ENCODE results near the gene ANXA1. TPM values are rescaled to one million over a fixed set of nuclear protein-coding genes. Genes with fewer than 3 reads are reported as not detected.
"Not testable (repeated sequence)": the region's sequence is repeated elsewhere in the genome, so short reads cannot be mapped to it uniquely, and the experiment has no call there.

ANXA1 gene
- total and polyA plus RNA-seq, 4 donors = 378 to 788 (median 525) TPM

DNA sequence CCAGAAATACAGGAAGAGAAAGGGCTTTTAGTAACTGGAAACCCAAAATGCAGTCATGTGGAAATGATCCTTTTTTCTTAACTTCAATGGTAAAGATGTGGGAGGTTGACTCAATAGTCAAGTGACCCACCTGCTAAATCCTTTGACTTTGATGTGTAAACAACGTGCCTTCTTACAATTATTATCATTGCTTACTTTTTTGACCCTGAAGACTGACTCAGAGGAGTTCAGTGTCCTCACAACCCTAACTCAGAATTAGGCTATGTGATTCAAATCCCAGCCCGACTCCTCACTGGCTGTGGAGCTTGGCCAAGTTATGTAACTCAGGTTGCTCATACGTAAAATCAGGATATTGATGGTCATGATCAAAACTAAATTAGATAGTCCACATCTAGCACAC lies 27.9 kb downstream of the ANXA1 start:
- DNase-seq (no peak), ATAC-seq (ENCODE audit: low FRiP score) (no peak)
- H3K27ac ChIP-seq (ENCODE audit: low read depth in 1 of 2, low read length in 2 of 2) = no peak overlapping the region
- no peaks in the 10 kb centered on the region for H3K4me1 ChIP-seq (ENCODE audit: control insufficient read depth in 1 of 2, insufficient read depth in 2 of 2, low read length in 2 of 2)
- H3K4me3 ChIP-seq (ENCODE audit: low read length in 2 of 2) = no peak overlapping the region
- no peaks in the 10 kb centered on the region for H3K9me3 ChIP-seq (ENCODE audit: control insufficient read depth, low read length)
- no peaks in the 10 kb centered on the region for H3K27me3 ChIP-seq (ENCODE audit: control insufficient read depth in 1 of 2, insufficient read depth in 2 of 2, low read length in 1 of 2)
- WGBS, 2 donors = 36 to 44% methylated on average over 3 of the region's 3 CpGs
- intact Hi-C loops (cut with DNase I) = no loop called here
- no peaks in the 10 kb centered on the region for H3K36me3 ChIP-seq (ENCODE audit: control insufficient read depth in 1 of 2, insufficient read depth in 2 of 2, low read length in 1 of 2)

DNA sequence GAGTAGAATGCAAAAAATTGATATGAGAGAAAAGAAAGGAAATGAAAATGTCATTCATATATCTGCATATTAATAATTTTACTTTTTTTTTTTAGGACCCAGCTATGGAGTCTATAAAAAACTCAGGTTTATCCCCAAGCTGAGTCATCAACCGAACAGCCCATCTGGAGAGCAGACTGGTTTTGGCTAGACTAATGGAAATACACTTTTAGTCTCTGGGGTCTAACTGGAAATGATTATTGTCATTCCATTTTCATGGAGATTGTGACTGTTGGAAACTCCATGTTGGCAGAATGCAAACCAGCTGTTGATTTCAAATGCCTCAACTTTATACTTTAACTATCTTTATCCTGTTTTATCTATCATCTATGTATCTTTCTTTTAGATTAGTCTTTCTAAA lies 28.7 kb downstream of the ANXA1 start:
- H3K27ac ChIP-seq (ENCODE audit: low read depth in 1 of 2, low read length in 2 of 2) = no peak overlapping the region
- intact Hi-C loops (cut with DNase I) = loop anchor here (5.0 to 10.0 kb wide), 3 partner anchors 146 to 326 kb away; no protein-coding TSS in a partner anchor
- ATAC-seq (ENCODE audit: low FRiP score) (peak; percentile 66), DNase-seq (no peak)
- no peaks in the 10 kb centered on the region for H3K27me3 ChIP-seq (ENCODE audit: control insufficient read depth in 1 of 2, insufficient read depth in 2 of 2, low read length in 1 of 2)
- H3K9me3 ChIP-seq (ENCODE audit: control insufficient read depth, low read length) = no peaks in the 10 kb centered on the region
- H3K4me3 ChIP-seq (ENCODE audit: low read length in 2 of 2) = no peak overlapping the region
- no peaks in the 10 kb centered on the region for H3K36me3 ChIP-seq (ENCODE audit: control insufficient read depth in 1 of 2, insufficient read depth in 2 of 2, low read length in 1 of 2)
- no peaks in the 10 kb centered on the region for H3K4me1 ChIP-seq (ENCODE audit: control insufficient read depth in 1 of 2, insufficient read depth in 2 of 2, low read length in 2 of 2)
- WGBS, 2 donors = 5 to 6% methylated on average over 1 of the region's 1 CpG

DNA sequence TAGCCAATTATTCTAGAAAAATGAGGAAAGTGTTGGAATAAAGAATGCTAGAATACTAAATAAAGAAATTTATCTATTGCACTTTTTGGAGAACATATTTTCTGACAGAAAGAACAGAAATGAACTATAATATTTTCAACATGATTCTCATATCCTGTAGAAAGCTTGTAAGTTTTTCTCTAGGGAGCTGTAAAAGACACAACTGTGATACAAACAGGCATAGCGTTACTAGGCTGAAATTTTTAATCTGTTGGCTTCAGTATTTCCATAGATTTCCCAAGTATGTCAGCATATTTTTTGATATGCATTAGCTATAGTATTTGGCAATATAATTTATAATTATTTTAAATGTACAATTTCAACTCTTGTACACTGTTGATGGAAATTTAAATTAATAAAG lies 31.3 kb downstream of the ANXA1 start:
- H3K4me1 ChIP-seq (ENCODE audit: control insufficient read depth in 1 of 2, insufficient read depth in 2 of 2, low read length in 2 of 2) = no peaks in the 10 kb centered on the region
- no peaks in the 10 kb centered on the region for H3K9me3 ChIP-seq (ENCODE audit: control insufficient read depth, low read length)
- ATAC-seq (ENCODE audit: low FRiP score) (no peak), DNase-seq (no peak)
- H3K27me3 ChIP-seq (ENCODE audit: control insufficient read depth in 1 of 2, insufficient read depth in 2 of 2, low read length in 1 of 2) = no peaks in the 10 kb centered on the region
- no peak overlapping the region for H3K4me3 ChIP-seq (ENCODE audit: low read length in 2 of 2)
- H3K36me3 ChIP-seq (ENCODE audit: control insufficient read depth in 1 of 2, insufficient read depth in 2 of 2, low read length in 1 of 2) = no peaks in the 10 kb centered on the region
- no peak overlapping the region for H3K27ac ChIP-seq (ENCODE audit: low read depth in 1 of 2, low read length in 2 of 2)
- intact Hi-C loops (cut with DNase I) = loop anchor here (2.0 to 10.0 kb wide), 4 partner anchors 76 to 328 kb away; no protein-coding TSS in a partner anchor
- 68 to 84% methylated on average over 1 of the region's 1 CpG for WGBS, 2 donors

DNA sequence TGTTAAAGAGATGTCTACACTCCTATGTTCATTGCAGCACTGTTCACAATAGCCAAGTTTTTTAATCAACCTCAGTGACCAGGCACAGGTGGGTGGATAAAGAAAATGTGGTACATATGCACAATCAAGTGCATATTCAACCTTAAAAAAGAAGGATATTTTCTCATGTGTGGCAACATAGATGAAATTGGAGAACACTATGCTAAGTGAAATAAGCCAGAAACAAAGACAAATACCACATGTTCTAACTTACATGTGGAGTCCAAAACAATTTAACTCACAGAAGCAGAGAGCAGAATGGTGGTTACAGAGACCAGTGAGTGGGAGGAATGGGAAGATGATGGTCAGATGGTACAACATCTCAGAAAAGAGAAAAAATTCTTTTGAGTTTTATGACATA lies 31.8 kb downstream of the ANXA1 start:
- DNase-seq (no peak), ATAC-seq (ENCODE audit: low FRiP score) (no peak)
- Histone ChIP-seq H3K36me3 (ENCODE audit: control insufficient read depth in 1 of 2, insufficient read depth in 2 of 2, low read length in 1 of 2) (no peaks in the 10 kb centered on the region), H3K27ac (ENCODE audit: low read depth in 1 of 2, low read length in 2 of 2) (no peak overlapping the region), H3K4me3 (ENCODE audit: low read length in 2 of 2) (no peak overlapping the region), H3K4me1 (ENCODE audit: control insufficient read depth in 1 of 2, insufficient read depth in 2 of 2, low read length in 2 of 2) (no peaks in the 10 kb centered on the region), H3K9me3 (ENCODE audit: control insufficient read depth, low read length) (no peaks in the 10 kb centered on the region), H3K27me3 (ENCODE audit: control insufficient read depth in 1 of 2, insufficient read depth in 2 of 2, low read length in 1 of 2) (no peaks in the 10 kb centered on the region)
- intact Hi-C loops (cut with DNase I) = loop anchor here (2.0 to 10.0 kb wide), 4 partner anchors 77 to 329 kb away; no protein-coding TSS in a partner anchor

DNA sequence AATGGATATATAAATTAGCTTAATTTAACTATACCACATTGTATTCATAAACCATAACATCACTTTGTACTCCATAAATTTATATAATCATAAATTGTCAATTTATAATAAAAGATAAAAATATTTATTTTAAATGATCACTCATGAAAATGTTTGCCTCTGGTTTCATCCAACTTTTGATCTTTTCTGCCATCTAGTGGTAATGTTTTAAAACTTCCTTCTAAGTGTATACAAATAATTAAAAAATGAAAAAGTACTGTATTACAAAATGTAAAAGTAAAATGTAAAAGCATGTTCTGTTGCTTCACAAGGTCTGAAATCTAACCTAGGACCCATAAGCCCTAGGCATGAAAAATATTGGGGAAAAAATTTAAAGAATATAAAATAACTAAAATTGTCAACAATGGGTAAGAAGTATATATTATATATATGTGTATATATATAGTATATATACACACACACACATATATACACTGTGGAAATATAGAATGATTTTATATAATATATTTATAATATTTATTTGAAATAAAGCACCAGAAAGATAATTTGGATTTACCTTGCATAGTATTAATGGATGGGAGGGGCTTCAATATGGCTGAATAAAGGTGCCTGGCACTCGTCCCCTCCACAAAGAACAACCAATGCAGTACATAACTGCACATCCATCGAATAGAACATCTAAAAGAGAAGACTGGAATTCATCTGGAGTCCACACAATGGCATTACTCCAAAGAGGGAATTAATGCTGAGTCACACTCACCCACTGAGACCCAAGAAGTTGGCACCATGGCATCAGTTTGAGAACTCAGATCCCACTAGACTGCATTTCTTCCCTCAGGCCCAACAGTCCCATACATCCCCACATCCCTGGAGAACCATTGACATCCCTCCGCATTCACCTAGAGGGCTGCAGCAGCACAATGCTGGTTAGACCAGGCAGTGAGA lies 32.5 kb downstream of the ANXA1 start:
- no peak overlapping the region for H3K4me3 ChIP-seq (ENCODE audit: low read length in 2 of 2)
- H3K4me1 ChIP-seq (ENCODE audit: control insufficient read depth in 1 of 2, insufficient read depth in 2 of 2, low read length in 2 of 2) = no peaks in the 10 kb centered on the region
- no peak overlapping the region for H3K27ac ChIP-seq (ENCODE audit: low read depth in 1 of 2, low read length in 2 of 2)
- WGBS, 2 donors = 45 to 47% methylated on average over 3 of the region's 3 CpGs
- no peak for DNase-seq
- H3K9me3 ChIP-seq (ENCODE audit: control insufficient read depth, low read length) = no peaks in the 10 kb centered on the region
- intact Hi-C loops (cut with DNase I) = loop anchor here (2.0 to 10.0 kb wide), 4 partner anchors 77 to 329 kb away; no protein-coding TSS in a partner anchor
- no peaks in the 10 kb centered on the region for H3K27me3 ChIP-seq (ENCODE audit: control insufficient read depth in 1 of 2, insufficient read depth in 2 of 2, low read length in 1 of 2)
- H3K36me3 ChIP-seq (ENCODE audit: control insufficient read depth in 1 of 2, insufficient read depth in 2 of 2, low read length in 1 of 2) = no peaks in the 10 kb centered on the region
- ATAC-seq (ENCODE audit: low FRiP score) = no peak

DNA sequence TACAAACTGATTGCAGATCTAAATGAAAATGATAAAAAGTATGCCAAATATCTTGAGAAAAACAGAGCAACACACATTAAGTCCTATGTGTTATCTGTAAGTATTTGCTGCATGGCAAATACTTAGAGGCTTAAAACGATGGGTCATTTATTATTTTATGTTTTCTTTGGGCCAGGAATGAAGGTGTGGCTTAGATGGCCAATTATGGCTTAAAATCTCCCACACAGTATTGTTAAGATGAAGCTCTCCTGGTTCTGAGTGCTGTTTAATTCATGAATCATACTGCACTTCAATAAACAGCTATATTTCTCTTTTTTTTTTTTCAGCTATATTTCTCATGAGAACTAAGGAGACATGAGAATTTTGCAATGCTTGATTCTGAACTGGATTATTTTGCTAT lies 39.4 kb downstream of the ANXA1 start:
- H3K36me3 ChIP-seq (ENCODE audit: control insufficient read depth in 1 of 2, insufficient read depth in 2 of 2, low read length in 1 of 2); DNase-seq; ATAC-seq (ENCODE audit: low FRiP score); H3K4me3 ChIP-seq (ENCODE audit: low read length in 2 of 2); H3K27ac ChIP-seq (ENCODE audit: low read depth in 1 of 2, low read length in 2 of 2); H3K27me3 ChIP-seq (ENCODE audit: control insufficient read depth in 1 of 2, insufficient read depth in 2 of 2, low read length in 1 of 2); H3K9me3 ChIP-seq (ENCODE audit: control insufficient read depth, low read length); H3K4me1 ChIP-seq (ENCODE audit: control insufficient read depth in 1 of 2, insufficient read depth in 2 of 2, low read length in 2 of 2); intact Hi-C loops (cut with DNase I): not testable (repeated sequence)
- WGBS, 2 donors = 0 to 6% methylated on average over 1 of the region's 1 CpG

DNA sequence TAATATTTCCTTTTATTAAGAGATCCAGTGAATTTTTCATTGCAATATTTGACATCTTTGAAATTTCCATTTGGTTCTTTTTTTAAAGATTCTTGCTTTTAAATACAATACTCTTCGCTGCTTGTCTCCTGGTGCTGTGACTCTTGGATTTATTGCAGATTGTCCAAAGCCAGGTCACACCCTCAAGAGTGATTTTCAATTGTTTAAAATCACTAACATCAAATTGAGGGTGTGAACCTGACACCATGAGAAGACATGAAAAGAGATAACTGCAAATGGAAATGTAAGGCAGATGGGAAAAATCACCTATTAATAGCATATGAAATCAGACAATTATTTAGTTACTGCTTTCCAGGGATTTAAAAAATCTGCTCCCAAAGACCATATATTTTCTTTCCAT lies 42.6 kb downstream of the ANXA1 start:
- Histone ChIP-seq H3K9me3 (ENCODE audit: control insufficient read depth, low read length) (no peaks in the 10 kb centered on the region), H3K27me3 (ENCODE audit: control insufficient read depth in 1 of 2, insufficient read depth in 2 of 2, low read length in 1 of 2) (no peaks in the 10 kb centered on the region), H3K4me1 (ENCODE audit: control insufficient read depth in 1 of 2, insufficient read depth in 2 of 2, low read length in 2 of 2) (no peaks in the 10 kb centered on the region), H3K36me3 (ENCODE audit: control insufficient read depth in 1 of 2, insufficient read depth in 2 of 2, low read length in 1 of 2) (no peaks in the 10 kb centered on the region), H3K27ac (ENCODE audit: low read depth in 1 of 2, low read length in 2 of 2) (no peak overlapping the region), H3K4me3 (ENCODE audit: low read length in 2 of 2) (no peak overlapping the region)
- intact Hi-C loops (cut with DNase I) = no loop called here
- DNase-seq (no peak), ATAC-seq (ENCODE audit: low FRiP score) (no peak)
- 96 to 100% methylated on average over 1 of the region's 1 CpG for WGBS, 2 donors

DNA sequence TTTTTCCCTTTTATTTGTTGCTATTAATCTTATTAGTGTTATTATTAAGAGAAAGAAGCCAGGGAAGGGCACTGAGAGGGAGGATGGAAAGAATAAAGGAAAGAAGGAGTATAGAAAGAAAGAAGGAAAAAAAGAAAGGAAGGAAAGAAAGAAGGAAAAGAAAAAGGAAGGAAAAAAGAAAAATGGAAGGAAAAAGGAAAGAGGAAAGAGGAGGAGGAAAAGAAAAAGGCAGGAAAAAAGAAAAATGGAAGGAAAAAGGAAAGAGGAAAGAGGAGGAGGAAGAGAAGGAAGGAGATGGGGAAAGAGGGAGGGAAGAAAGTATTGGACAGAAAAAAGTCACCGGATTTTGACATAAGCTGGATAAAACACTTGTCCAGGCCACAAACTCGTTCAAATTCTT lies 47.8 kb downstream of the ANXA1 start:
- Histone ChIP-seq H3K36me3 (ENCODE audit: control insufficient read depth in 1 of 2, insufficient read depth in 2 of 2, low read length in 1 of 2) (no peaks in the 10 kb centered on the region), H3K27ac (ENCODE audit: low read depth in 1 of 2, low read length in 2 of 2) (no peak overlapping the region), H3K27me3 (ENCODE audit: control insufficient read depth in 1 of 2, insufficient read depth in 2 of 2, low read length in 1 of 2) (no peaks in the 10 kb centered on the region), H3K9me3 (ENCODE audit: control insufficient read depth, low read length) (no peaks in the 10 kb centered on the region), H3K4me1 (ENCODE audit: control insufficient read depth in 1 of 2, insufficient read depth in 2 of 2, low read length in 2 of 2) (no peaks in the 10 kb centered on the region), H3K4me3 (ENCODE audit: low read length in 2 of 2) (no peak overlapping the region)
- DNase-seq (no peak), ATAC-seq (ENCODE audit: low FRiP score) (no peak)
- intact Hi-C loops (cut with DNase I) = no loop called here
- 60 to 70% methylated on average over 2 of the region's 2 CpGs for WGBS, 2 donors

DNA sequence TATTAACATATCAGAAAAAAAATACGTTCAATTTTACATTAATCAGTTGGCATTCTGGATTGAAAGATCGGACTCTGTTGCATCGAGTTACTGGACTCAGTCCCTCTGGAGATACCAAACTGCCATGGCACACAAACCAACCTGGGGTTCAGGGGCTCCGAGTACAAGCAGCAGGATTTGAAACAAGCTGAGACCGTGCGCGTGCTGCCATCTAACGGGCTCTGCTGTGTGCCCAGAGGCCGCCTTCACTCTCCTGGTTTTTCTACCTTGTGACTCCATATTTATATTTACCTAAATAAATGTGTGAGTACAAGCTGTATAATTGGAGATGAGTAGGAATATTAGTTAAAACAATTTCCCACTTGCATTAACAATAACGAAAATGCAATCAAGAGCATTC lies 48.2 kb downstream of the ANXA1 start:
- no peaks in the 10 kb centered on the region for H3K4me1 ChIP-seq (ENCODE audit: control insufficient read depth in 1 of 2, insufficient read depth in 2 of 2, low read length in 2 of 2)
- WGBS, 2 donors = 57 to 58% methylated on average over 10 of the region's 10 CpGs
- H3K27ac ChIP-seq (ENCODE audit: low read depth in 1 of 2, low read length in 2 of 2) = no peak overlapping the region
- no peak overlapping the region for H3K4me3 ChIP-seq (ENCODE audit: low read length in 2 of 2)
- H3K27me3 ChIP-seq (ENCODE audit: control insufficient read depth in 1 of 2, insufficient read depth in 2 of 2, low read length in 1 of 2) = no peaks in the 10 kb centered on the region
- no peak for DNase-seq
- ATAC-seq (ENCODE audit: low FRiP score) = no peak
- intact Hi-C loops (cut with DNase I) = loop anchor here in 1 of 2 donors (5.0 kb wide), 1 partner anchor 1377 kb away; no protein-coding TSS in a partner anchor
- H3K9me3 ChIP-seq (ENCODE audit: control insufficient read depth, low read length) = no peaks in the 10 kb centered on the region
- H3K36me3 ChIP-seq (ENCODE audit: control insufficient read depth in 1 of 2, insufficient read depth in 2 of 2, low read length in 1 of 2) = no peaks in the 10 kb centered on the region

Data from aorta (tissue), 5 donors.